Activated CD4-positive, CD25-positive, alpha-beta regulatory T cell (primary cell): ENCODE data around the gene SLC5A9.
"Not testable (repeated sequence)": the region's sequence is repeated elsewhere in the genome, so short reads cannot be mapped to it uniquely, and the experiment has no call there.

Experiments
- DNase-seq, 4 experiments: peaks; one replicate each; lab custom pipeline; 2025; lab: John Stamatoyannopoulos, UW

Gene SLC5A9

DNA sequence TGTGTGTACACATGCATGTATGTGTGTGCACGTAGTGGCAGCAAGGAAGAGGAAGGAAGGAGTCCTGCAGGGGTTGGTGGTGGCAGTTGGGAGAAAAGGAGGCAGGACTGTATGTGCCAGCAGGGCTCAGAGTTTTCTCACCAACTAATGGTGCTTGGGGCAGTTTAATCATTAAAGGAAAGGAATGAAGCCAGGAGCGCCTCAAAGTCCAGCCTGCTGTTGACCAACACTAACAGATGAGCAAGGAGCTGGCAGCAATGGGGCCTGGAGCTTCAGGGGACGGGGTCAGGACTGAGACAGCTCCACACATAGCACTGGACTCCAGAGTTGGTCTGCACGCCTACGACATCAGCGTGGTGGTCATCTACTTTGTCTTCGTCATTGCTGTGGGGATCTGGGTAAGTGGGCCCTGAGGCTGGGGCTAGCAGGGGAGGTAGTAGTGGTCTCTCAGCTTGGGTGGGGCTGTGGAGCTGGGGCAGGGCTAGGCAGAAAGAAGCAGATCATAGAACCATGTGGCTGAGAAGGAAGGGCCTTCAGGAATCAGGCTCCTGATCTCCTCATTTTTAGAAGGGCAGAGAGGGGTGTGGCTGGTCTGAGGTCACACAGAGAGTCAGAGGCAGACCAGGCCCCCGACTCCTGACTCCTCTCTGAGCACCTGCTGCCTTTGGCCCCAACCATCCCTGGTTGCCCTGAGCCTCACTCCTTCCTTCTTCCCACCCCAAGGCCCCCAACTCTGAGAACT, at the start of gene SLC5A9:
Gene SLC5A9, plus strand, starts transcription at position 216 of the 742 bp plus-strand sequence. Its CDS starts 21 bp downstream, at position 237.
- DNase-seq: no peak

DNA sequence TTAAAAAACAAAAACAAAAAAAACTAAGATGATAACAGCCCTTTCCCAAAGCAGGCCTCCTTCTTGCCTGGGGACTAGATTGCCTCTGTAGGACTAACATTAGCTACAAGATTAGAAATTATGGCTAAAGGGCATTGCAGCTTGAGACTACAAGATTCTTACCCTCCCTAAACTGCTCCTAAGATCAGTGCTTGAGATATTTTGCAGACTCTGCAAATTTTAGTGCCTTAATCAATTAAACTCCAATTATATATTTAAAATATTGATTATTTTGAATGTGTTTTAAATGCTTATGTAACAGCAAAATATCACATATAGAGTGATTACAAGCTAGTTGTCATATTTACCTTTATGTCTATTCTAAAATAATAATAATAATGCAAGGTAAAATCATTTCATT, 47.4 kb upstream of the SLC5A9 start:
- no peak for DNase-seq

DNA sequence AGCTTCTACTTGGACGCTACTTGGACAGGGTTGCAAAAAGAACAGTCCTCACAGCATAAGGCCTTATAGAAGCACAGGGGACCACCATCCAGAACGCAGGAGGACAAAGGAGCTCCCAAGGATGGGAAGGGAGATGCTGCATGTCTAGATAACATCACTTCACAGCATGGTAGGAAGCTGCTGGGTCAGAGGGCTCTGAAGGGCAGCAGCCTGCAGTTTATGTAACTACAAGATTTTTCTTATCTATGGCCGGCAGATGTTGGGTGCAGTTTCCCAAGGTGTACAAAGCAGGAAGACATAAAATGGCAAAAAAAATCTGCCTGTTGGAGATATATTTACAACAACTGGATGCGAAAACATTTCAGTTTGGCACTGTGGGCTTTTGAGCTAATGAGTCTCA, 45.3 kb upstream of the SLC5A9 start:
- no peak for DNase-seq

DNA sequence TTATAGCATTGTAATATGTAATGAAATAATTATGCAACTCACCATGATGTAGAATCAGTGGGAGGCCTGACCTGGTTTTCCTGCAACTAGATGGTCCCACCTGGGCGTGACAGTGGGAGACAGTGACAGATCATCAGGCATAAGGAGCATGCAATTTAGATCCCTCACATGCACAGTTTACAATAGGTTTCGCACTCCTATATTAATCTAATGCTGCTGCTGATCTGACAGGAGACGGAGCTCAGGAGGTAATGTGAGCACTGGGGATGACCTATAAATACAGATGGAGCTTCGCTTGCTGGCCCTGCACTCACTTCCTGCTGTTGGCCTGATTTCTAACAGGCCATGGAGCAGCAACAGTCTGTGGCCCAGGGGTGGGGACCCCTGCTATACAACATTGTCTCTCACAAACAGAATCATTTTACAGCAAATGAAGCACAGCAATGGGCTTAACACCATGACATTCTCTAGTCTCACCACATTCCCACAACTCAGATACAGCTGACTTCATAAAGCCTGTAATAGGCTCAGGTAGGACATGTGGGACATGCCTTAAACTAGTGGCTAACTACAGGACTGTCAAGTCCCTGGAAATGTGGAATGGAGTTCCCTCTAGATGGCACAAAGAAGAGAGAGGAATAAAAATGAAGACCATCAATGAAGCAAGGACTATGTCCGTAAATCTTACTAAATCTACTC, 40.7 kb upstream of the SLC5A9 start:
- no peak for DNase-seq

DNA sequence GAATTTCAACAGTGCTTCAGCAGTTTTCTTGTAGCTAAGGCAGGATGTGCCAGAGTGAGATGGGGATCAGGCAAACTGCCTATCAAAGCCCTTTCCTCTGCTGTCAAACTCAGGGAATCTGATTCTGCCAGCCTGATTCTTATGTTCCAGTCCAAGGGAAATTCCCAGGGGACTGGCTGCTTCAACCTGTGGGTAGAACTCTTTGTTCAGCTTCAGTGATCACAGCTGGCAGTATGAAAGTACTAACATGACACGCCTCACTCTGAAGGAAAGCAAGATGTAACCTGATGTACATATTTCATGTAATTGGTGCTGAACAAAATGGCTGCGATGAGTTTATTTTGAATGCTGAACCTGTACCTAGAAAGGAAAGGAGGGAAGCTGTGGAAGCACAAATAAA, 40.1 kb upstream of the SLC5A9 start:
- DNase-seq: no peak

DNA sequence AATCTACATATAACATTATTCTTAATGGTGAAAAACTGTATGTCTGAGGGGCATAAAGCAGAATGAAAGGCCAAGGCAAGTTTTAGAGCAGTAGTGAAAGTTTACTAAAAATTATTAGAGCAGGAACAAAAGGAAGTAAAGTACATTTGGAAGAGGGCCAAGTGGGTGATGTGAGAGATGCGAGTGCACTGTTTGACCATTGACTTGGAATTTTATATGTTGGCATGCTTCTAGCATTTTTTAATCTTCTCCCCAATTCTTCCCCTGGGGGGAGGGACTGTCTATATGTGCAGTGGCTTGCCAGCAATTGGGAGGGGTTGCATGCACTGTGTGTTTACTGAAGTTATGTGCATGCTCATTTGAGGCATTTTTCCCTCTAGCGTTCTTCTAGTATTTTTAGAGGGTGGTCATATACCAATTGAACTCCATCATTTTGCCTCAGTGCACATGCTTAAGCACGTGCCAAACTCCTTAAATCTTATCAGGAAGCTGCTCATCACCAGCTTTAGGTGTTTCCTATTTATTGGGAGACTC, 36.1 kb upstream of the SLC5A9 start:
- DNase-seq: no peak

DNA sequence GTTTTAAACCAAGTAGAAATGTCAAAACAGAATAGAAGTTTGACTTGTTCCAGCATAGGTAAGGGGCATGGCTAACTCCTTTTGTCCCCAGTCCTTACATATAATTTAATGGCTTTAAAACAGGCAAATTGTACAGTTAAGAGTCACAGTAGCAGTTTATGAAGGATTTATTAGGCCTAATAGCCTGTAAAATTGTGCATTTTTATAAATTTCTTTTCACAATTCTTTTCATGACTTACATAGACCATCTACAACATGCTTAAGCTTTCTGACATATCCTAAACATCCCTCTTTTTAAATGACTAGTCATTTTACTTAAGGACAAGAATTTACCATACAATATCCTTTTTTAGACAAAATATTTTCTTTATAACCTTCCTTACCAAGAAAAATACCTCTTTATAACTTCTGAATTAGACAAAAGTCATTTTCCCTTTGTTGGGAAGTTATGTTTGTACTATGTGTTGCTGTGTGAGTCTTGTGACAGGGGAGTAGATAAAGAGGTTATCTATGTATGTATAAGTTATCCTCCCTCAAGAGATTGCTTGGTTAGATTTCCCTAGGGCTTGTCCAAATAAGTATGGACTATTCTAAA, 34.5 kb upstream of the SLC5A9 start:
- no peak for DNase-seq

DNA sequence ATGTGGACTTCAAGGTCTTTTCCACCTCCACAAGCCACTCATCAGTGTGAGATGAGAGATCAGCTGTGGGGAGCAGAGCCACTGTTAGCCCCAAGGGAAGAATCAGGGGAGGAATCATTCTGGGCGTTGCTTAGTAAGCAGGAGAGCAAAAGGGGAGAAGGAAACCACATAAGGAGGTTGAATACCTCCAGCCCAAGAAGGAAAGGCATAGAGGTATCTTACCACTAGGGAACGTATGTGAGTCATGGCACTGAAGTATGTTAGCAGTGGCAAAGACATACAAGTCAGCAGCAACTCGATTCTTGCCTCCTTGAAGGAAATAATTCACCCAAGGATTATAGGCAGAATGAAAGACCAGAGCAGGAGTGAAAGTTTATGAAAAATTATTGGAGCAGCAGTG, 31.6 kb upstream of the SLC5A9 start:
- DNase-seq: no peak

DNA sequence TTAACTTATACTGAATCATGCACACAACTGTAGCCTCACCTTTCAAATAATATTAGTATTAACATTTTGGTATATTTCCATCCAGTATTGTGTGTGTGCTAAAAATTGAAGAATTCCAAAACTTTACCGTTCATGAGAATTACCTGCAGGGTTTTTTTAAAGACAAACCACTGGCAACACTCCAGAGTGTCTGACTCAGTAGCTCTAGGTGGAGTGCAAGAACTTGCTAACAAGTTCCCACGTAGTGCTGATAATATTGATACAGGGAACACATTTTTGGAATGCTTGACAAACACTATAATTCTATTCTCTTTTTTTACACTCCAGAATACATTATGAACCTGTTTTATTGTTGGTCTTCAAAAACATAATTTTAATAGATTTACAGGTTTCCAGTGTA, 27.7 kb upstream of the SLC5A9 start:
- no peak for DNase-seq

DNA sequence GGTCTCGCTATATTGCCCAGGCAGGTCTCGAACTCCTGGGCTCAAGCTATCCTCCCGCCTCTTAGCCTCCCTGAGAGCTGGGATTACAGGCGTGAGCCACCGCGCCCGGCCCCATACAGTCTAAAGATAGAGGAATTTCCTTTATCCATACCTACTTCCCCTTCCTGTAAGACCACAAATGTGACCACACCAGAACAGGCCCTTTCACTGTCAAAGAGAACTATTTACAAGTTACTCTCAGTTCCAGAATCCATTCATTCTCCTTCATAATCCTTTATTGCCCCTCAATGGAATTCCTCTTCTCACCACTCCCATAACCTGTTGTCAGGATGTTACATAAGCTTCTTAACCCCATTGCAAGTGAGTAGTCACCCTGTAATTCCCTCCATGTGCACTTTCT, 26.3 kb upstream of the SLC5A9 start:
- DNase-seq: no peak

DNA sequence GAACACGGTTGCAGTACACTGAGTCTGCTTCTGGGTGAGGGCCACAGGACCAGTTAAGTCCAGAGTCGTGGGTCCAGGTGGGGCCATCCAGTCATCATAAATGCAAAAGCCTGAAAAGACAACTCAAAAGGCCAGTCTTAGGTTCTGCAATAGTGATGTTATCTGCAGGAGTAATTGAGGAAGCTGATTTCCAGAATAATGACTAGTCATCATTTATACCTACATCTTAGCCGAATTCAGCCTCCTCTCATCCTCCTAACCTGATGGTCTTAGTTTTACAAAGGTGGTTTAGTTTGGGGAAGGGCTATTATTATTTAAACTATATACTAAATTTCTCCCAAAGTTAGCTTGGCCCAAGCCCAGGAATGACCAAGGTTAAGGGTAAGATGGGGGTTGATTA, 23.5 kb upstream of the SLC5A9 start:
- DNase-seq: no peak

DNA sequence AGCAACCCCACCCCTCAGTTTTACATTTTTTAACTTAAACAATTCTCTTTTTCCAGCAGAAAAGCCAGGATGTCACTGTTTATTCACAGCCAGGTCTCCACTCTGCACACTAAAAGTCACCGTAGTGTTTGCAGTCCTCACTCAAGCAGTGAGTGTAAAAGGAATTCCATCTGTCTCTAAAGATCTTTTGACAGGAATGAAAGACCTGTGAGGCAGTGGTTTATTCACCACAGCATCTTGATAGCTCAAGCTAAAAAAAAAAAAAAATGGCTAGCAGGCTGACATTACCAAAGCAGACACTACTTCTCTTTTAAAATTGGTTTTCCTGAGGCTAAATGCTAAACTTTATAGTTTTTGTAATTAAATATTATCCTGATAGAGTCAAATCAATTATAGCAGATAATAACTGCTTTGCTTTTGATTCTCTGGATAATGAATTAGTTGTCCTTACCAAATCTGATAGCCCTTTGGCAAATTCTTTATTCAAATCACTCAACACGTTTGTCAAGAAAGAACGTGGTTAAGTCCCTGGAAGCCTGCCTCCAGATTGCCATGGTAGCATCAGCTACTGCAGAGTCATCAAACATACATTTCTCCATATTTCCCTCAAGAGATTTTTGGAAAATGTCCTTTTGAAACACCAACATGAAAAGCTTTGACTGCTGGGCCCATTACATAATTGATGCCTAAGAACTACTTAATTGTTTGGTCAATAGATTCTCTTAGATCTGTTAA, 22.2 kb upstream of the SLC5A9 start:
- DNase-seq: no peak

DNA sequence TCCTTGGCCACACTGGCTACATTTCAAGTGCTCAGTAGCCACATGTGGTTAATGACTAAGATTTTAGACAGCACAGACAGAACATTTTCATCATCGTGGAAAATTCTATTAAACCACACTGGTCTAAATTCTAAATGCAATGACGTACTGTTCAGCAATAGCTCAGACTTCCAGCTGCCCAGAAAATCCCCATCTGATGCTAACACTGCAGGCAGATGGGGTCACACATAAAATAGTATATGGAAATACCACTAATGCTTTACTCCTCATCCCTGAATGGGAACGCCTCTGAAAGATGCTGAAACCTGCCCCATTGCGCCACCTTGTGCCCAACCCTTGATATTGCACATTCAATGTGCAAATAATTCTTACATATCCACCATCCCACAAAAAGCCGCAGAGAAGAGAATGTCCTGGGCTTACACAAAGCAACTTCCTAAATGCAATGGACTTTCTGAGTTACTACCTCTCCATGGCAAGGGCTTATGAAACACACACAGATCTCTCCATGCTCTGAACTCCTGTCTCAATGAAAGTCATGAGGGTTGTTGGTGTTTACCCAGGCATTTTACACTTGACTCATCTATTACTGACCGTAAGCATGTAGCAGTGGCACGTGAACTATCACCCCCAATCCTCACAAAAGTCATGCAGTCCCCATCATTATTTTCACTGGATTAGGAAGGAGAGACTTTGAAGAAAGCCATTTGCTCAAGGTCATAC, 20.3 kb upstream of the SLC5A9 start:
- DNase-seq: peak; percentile 3 to 21 (median 9)

DNA sequence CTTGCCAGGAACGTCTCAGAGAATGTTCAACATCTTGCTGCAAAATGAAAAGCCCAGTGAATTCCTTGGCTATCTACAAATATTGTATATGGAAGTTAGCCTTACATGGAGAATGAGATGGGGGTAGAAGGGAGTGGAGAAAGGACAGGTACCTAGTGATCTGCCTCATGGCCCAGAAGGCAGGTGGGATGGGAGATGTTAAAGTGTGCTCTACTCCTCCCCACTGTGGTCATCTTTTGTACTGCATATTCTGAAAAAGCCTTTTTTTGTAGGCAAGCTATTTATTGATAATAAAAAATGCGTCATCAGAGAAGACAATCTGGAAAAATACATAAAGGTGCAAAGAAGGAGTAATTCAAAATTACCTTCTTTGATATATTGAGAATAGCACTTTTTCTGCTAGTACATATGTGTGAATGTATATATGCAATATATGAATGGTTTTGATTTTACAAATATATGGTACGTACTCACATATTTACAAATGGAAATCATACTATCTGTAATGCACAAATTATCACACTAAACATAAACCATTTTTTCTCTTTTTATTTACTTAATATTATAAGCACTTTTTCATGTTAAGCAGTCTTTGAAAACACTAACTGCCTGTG, 19.1 kb upstream of the SLC5A9 start:
- no peak for DNase-seq

DNA sequence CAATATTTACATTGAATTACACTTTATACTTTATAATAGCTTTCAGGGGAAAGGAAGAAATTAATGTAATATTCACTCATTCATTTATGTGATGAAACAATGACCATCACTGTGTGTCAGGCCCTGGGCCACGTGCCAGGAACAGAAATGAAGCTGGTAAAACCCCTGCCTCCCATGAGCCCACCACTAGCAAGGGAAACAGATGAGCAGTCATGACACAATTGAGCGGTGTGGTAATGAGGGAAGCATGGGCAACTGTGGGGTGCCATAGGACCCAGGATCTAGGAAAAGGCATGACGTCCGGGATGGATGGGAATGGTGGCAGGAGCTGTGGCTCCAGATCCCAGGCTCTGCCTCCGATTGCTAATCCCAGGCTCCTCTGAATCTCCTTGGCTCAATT, 17.0 kb upstream of the SLC5A9 start:
- DNase-seq: no peak

DNA sequence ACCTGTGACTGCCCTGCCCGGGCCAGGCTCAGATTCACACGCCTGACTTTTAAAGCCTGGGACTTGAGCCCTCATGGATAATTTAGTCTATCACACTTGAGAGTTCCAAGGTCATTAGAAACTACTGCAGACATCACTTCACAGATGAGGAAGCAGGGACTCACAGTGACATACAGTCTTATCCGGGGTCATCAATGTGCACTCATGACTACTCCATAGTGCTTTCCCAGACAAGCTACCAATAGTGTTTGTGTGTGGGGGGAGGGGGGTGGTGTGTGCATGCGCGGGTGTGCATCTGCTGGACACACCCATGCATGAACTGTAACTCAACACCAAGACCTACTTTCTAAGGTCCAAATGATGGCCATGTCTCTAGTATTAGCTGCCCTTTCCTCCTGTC, 16.1 kb upstream of the SLC5A9 start:
- DNase-seq: no peak

DNA sequence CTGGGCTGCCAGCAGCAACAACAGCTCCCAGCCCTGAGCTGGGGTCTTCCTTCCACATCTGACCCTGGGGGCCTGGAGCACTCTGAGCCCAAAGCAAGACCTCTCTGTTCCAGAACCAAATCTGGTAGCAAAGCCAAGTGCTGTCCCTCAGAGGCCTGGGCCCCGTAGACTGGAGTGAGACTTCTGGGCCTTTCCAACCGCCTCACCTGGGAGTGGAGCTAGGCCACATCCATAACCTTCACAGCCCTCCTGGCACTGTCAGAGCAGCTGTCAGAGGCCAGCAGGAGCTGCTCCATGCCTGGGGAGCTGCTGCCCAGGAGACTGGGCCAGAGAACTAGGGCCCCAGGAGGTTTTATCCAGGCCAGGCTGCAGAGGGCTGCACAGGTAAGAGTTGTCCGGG, 15.4 kb upstream of the SLC5A9 start:
- no peak for DNase-seq

DNA sequence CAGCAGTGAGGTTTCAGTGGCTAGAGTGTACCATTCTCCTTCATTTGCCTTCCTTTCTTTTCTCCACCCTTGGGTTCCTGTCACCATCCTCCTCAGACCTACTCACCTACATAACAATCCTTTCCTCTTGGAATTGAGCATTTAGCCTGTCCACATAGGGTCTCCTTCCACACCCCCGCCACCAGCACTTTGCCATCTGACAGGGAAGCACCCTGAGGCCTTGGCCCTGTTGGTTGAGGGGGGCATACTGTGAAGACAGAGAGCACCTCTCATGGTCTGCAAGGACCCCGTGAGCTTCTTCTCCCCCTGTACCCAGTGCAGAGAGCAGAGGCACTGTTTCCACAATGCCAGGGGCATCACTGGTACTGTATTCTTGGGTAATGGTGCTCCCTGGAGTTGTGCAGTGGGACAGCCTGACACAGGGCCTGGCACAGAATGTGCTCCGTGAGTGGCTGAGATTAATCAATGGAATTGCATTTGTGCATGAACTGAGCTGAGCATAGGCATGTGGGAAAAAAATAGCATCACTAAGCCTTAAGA, 14.9 kb upstream of the SLC5A9 start:
- no peak for DNase-seq

DNA sequence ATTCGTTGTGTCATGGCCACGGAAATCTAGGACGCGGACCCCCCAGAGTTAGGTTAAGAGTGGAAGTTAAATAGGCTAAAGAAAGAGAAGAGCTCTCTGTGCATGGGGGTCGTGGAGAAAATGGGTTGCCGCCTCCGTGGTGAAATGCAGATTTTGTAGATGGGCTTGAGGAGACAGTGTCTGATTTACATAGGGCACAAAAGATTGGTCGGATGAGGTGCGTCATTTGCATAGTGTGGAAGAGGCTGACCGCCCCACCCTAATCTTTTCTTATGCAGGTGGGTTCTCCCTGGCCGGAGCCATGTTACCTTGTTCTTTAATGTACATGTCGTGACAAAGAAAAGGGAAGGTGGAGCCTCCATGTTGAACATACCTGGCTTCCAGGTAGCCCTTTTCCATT, 14.3 kb upstream of the SLC5A9 start:
- no peak for DNase-seq

DNA sequence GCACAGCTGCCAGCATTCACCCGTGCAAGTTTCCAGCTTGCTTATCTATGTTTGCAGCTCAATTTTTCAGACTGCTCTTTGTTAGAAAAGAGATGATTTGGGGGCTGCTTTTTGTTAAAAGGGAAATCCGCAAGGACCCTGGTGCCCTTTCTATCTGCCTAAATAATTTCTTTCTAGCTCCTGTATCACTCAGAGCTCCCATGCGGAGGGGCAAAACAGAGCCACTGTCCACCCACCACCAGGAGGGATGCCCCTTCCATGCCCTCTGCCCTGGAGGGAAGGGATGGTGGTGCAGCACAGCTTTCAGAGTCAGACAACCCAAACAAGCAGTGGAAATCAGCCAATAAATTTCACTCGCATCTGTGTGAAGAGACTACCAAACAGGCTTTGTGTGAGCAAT, 13.9 kb upstream of the SLC5A9 start:
- no peak for DNase-seq

DNA sequence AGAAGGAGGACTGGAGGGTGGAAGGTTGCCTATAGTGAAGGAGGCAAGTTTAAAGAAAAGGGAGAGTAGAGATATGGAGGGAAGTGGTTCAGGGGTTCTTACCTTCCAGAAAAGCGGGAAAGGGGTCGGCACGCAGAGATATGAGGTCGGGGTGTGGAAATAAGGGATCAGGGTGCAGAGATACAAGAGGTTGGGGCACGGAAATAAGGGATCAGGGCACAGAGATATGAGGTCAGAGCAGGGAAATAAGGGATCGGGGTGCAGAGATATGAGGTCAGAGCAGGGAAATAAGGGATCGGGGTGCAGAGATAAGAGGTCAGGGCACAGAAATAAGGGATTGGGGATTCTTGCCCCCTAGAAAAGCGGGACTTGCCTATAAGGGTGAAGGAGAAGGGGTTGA, 9.1 kb upstream of the SLC5A9 start:
- DNase-seq: not testable (repeated sequence)
